ENCODE data around the gene HSPA12A.
A peak's percentile ranks its signal among the peaks of the same experiment; 100 is the strongest.

Gene HSPA12A

DNA sequence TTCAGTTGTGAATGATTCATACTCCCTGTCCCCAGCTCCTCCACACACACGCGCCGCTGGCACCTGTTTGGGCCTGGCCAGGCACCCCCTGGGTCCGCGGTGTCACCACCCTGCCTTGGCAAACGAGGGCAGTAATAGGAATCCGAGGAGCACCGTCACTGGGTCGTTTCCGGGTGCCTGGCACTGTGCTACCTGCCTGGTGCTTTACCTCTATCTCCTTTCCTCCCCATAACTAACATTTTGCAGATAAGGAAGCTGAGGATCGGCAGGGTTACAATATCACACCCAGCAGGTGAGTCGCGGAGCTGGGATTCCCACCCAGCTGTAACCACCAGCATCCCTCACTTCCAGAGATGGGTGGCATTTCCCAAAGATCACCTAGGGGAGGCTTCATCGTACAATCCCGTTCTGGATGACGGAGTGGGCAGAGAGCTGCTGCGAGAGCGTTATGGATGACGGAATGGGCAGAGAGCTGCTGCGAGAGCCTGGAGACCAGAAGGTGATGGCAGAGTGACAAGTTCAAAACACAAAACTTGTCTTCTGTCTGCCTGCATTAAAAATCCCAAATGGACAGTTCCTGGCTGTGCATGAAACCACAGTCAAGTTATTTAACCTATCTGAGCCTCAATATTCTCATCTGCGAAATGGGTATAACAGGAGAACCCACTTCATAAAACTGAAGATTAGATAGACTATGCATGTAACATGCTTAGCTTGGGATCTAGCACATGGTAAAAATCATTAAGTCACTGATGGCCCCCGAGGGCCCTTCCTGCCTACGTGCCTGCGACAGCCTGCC is 1.1 kb upstream of the HSPA12A start:
- no peak for DNase-seq

DNA sequence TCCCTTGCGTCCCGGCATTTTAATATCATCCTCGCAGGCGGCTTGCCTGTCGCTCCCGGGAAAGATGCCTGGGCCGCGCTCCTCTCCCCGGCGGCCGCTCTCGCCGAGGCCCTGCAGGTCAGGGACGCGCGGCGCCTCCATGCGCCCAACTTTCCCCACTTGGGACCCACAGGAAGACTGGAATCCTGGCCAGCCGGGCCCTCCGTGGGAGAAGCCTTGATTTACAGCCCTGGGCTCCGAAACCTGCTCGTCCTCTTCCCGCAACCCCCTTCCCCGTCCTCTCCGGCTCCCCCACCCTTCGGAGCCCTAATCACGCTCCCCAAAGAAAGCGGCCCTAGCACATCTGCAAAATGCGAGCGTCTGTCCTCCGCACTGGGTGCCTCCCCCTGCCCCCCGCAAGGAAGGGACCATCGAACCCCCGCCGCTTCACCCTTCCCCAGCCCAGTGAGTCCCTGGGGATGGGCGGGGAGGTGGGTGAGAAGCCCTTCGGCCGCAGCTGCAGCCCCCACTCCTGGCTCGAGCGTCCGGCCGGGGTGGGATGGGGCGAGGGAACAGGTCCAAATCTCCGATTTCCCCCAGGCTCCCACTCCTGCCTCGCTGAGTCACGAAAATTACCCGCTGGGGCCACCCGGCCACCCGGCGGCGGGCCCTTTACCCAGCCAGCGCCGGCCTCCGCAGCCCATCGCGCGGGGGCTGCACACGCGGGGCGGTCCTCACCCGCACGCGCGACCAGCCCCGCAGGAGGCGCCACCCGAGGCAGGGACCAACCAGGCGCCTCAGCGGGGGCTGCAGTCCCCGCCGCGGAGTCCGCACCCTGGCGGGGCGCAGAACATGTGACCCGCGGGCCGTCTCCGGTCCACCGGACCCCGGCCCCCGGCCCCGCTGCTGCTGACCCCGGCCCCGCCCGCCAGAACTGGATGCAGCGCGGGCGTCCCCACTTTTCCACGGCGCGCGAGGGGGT is 695 bp downstream of the HSPA12A start:
- peak in 1 of 2 experiments; percentile 22 for DNase-seq

DNA sequence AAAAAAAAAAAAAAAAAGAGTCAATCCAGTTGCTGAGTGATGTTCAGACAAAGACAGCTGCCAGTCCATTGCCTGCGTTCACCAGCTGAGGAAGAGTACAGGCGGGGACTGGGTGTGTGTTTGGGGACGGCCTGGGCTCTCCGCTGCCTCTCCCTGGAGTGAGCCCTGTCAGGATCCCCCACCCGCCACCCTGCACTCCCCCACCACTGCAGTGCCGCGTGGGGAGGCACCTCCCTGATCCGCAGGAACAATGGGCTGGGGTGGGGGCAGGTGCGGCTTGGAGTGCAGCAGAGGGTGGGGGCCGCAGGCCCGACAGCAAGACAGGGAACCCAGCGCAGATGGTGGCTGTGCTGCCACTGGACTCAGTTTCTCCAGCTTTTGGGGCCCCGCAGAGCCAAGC is 1.4 kb downstream of the HSPA12A start:
- no peak for DNase-seq

DNA sequence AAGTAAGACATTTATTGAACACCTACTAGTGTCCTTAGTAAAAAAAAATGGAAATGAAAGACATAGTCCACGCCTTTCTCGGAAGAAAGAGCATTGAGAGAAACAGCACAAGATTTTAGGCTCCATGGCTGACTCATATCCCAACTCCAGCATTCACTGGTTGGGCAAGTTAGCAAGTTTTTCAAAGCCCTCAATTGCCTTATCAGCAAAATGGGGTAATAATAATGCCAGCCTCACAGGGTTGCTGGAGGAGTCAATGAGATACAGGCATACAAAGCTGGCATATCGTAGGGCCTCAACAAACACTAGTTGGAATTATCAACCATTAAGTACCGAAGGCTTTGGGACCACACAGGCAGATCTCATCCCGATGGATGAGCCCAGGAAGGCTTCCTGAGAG is 4.0 kb downstream of the HSPA12A start:
- no peak for DNase-seq

DNA sequence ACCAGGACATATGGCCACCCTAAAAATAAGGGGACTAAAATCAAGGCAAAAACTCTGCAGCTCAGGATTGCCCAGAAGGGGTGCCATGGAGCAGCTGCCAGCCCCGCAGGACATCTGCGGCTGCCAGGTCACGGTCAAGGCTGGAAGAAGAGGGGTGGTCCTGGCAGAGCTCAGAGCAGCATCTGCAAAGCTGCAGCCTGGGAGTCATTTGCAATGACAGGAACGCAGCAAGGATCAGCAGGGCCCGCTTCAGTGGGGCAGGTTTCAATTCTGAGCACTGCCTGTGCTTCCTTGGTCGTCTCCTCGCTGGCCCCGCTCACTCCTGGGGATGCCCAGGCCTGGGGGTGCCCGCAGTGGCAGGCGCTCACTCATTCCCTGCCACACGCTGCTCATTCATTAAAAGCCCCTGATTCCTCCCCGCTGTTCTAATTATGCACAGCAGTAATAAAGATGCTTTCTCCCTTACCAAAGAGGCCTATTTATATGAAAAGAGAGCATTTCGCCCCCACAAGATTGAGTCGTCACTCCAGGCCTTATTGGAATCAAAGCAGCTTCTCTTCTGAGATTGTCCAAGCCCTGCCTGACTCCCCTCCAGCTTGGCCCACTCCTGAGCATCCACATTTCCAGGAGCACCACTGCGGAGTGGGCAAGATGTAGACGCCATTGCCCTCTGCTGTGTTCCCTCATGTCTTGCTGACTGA is 4.6 kb downstream of the HSPA12A start:
- DNase-seq = no peak

DNA sequence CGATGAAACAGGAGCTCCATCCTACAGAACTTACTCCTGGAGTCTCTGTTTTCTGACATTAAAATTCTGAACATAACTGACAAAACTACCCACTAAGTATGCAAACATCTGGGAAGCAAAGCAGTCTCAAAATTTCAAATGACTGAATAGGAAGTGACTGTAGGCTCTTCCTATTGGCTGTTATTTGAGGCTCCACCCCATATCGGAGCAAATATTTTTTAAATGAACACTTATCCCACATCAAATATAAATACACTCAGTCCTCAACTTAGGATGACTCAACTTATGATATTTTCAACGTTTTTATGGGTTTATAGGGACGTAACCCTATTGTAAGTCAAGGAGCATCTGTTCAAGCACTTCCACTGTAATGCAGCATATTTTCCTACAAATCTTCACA is 8.8 kb downstream of the HSPA12A start:
- DNase-seq = no peak

DNA sequence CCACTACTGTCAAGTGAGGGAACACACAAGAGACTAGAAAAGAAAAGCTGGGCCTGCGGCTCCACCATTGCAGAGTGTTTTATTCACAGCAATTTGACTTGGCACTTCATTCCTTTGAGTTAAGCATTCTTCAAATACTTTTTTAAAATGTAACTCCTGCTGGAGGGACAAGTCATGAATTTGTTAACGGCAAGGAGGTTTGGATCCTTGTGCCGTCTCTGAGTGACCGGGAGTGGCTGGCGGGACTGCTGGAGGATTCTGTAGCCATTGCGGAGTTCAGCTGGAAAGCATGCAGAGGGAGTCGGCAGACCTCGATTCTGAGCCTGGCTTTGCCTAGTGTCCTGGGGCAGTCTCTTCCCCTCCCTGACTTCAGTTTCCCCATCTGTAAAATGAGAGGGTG is 9.8 kb downstream of the HSPA12A start:
- DNase-seq = no peak

DNA sequence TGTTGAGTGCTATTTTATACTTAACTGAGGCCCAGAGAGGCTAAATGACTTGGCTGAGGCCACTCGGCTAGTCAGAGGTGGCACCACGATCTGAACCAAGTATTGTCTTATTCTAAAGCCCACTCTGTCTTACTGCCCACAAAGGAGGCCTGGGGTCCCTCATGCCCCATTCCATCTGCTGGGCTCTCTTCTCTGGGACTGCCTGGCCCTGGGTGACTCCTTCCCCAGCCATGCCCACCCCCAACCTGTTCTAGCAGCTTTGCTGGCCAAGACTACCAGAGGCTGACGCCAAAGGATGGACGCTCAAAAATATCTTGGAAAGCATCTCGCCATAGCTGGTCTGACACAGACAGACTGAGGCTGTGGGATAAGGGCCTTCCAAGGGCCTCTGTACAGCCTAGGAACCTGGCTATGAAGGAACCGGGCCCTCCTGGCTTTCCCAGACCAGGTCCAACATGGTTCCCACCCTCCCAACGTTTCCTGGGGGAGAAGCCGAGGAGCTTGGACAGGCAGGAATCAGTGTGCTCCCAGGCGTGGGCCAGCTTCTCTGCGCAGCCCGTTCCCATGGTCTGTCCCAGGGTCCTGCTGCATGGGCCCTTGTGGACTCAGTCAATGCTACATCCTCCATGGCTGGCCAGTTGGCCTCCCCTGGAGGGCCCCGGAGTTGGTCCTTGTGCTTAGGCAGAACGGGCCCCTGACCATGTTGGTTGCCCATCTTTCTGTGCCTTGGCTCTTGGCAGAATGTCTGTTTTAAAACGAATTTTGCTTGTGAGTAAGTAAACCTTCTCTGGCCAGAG is 11.7 kb downstream of the HSPA12A start:
- DNase-seq = no peak

DNA sequence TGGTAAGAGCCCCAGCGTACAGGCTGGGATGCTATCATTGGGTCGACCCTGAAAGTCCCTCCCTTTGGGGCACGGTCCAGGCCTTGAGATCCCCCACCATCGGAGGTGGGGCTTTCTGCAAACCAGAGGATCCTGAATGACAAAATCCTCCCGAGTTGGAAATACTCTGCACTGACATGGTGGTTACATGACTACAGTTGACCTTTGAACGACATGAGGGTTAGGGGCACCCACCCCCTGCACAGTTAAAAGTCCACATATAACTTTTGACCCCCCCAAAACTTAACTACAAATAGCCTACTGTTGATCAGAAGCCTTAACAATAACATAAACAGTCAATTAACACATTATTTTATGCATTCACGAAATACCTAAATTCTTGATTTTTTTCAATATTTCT is 13.1 kb downstream of the HSPA12A start:
- no peak for DNase-seq

DNA sequence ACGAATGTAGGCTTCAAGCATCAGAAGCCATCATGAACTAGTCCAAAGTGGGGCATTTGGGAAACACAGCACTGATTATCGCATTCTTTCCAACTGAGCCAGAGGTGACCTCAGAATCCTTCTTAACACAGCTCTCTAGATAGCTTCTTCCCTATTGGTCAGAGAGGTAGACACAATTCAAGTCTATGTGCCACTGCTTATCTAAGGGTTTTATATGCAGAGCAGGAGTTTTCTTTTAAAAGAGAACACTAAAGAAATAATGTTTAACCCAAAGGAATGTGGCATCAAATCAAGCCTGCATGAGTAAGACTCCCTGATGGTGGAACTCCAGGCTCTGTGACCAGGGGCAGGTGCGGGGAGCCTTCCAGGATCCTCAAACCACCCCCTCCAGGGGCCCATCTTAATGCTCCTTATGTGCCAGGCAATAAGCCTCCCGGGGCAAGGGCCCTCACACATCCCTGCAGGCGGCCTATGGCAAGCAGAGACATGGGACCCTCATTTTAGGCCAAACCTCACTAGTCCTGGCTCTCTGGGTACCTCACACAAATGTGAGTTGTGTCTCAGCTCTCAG is 13.8 kb downstream of the HSPA12A start:
- DNase-seq = no peak

DNA sequence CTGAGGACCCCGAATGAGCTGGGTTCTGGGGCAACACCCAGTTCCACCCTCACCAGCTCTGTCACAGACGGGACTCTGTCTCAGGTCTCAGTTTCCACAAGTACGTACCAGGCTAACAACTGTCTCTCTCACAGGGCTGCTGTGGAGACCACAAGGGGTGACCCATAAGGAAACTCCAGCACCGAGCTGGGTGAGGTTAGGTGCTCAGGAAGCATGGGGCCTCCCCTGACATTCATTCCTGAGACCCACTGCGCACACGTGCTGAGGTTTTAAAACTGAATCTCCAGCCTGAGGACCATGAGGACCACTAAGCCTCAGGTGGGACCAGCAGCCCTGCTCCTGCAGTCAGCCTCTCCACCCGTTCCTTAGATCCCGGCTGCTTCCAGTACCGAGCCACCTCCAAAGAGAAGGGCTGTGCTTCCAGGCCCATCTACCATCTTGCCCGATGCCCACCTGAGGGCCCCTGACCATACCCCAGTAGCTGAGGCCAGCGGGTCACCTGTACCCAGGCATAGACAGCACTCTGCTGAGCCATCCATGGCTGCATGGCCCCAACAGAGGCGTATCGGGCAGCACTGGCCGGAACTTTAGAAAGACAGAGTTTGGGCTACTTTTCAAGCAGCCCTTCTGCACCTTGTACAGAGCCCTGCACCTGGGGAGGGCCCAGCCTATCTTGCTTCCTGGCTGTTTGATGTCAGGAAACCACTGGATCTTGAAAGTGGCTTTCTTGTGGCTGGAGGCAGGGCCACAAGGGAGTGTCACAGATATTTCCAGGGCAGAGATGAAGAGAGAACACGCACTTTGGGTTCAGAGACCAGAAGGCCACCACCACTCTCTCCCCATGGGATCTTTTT is 18.7 kb downstream of the HSPA12A start:
- peak; percentile 24 to 26 for DNase-seq

DNA sequence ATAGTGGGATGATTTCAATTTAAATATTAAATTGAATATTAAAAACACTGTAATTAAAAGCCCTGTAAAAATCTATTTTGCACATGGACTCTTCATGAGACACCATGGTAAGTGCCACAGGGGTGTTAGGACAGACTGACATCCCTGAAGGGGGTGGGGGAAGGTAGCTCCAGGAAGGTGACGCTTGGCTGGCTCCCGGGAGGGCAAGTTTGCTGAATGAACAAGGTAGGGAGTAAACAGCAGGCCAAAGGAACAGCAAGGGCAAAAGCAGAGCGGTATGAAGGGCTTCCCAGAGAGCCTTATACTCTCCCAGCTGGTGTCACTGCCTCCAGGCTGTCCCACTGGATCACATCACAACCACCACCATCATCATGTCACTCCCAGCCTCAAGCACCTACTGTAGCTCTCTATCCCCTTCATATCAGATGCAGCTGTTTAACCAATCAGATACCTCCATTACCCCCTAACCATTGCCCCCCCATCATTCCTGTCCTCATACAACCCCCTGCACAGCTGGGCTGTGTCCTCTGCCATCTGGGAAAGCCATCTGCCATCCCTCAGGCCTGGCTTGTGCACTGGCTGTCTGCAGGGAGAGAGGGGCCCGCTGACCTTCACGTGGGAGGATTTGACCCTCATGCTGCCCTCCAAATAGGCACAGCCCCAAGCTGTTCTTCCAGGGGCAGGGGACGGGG is 19.5 kb downstream of the HSPA12A start:
- no peak for DNase-seq

DNA sequence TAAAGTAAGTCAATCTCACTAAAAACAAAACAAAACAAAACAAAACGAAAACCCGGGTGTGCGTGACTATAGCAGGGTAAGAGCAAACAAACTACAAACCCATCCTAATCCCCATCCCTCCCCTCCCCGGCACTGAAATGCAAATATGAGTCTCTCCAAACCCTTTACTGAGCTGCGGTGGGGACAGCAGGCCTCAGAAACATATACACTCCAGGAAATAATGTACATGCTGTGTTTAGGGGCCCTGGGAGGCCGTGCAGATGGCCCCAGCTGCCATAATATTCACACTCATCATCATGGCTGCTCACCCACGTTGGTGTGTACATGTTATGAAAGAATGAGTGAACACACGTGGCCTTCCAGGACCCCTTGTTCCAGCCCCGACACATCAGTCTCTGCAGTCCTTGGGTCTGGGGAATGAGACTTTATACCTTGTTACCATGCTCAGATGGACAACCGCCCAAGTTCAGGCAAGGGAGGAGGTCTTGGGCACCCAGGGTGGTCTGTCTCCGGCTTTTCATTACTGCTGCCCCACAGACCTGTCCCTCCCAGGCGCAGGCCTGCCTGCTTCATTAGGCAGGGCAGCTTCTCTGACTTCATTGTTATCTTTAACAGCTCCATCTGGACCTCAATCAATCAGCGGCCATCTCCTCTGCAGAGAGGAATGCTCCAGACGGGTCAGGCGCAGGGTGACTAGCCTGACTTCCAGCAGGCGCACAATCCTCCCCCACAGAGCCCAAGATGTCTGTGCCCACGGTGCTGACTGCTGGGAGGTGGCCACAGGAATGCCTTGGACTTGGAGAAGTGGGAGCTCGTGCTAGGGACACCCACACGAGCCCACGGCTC is 20.6 kb downstream of the HSPA12A start:
- DNase-seq = no peak

DNA sequence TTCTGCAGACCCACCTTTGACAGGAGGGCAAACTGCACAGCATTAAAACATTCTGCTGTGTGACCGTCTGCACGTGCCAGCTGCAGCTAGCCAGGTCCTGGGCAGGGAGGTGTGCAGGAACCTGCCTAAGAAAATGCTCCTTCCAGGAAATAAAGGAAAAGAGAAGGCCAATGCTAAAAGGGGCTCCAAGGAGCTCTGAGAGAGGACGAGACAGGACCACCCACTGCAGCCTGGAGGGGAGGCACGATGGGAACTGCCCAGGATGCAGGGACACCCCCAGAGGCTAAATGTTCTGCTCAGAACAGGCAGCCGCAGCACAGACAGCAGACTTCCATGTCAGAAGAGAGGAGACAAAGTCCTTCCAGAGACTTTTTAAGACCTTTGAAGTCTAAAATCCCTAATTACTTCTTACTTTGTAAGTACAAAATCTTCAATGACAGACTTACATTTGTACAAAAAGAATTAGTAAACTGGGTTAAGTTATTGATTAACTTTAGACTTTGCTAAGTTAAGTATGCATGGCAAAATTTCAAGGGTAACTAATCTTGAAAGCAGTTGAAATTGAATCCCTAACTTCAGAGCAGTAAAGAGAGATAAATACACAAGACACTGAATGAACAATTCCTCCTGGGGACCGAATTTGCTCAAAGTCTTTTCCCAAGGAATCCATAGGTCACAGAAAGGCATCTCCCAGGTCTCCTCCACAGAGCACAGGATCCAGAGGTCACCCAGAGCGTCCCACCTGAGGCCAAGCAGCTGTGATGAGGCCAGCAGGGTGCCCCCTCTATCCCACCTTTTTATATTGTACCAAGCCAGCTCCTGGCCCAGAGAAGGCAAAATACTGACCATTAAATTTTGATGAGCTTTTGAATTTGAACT is 21.5 kb downstream of the HSPA12A start:
- DNase-seq = no peak

DNA sequence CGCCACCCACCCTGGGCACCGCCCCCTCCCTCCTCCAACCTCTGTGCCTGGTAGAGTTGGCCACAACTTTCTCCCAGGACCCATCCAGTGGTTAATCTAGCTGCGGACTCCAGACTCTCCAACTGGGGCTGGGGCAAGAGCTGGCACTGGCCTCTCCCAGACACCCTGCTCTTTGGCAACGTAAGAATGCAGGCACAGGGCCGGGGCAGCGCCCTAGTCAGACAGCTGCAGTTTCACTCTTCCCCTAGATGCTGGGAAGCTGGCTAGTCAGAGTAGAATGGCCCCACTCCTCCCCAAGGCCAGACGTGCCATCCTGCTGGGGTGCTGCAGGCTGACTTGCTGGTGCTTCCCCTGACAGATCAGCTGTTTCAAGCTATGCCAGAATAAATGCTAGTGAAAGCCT is 22.1 kb downstream of the HSPA12A start:
- no peak for DNase-seq

DNA sequence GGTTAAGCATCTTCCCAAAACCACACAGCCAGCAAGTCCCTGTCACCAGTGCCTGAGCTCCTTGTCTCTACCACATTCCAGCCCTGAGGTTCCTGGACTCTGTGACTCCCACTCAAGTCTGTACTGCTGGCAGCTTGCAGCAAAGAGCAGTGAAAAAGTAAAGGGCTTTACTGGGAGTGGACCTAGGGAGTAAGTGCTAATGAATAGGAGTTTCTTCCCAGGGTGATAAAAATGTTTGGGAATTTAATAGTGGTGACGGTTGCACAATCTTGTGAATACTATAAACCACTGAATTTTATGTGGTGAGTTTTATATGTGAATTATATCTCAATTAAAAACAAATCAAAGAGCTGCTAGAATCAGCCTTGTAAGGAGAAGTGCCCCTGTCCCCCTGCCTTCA is 22.6 kb downstream of the HSPA12A start:
- no peak for DNase-seq

DNA sequence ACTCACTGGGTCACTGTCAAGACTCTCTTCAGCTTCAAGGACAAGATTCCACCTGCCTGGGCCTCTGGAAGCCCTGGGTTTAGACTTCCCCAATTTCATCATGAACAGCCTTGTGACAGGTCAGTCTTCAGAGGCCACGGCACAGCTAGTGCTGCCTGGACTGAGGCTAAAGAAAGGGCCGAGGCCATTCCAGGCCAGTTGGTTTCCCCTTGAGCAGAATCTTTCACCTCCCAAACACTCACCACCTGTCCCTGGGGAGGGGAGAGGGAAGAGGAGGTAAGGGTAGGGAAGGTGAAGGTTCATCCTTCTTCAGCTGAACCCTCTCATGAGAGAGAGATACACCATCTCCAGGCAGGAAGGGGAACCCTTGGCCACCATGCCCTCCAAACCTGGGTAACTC is 24.3 kb downstream of the HSPA12A start:
- DNase-seq = no peak

DNA sequence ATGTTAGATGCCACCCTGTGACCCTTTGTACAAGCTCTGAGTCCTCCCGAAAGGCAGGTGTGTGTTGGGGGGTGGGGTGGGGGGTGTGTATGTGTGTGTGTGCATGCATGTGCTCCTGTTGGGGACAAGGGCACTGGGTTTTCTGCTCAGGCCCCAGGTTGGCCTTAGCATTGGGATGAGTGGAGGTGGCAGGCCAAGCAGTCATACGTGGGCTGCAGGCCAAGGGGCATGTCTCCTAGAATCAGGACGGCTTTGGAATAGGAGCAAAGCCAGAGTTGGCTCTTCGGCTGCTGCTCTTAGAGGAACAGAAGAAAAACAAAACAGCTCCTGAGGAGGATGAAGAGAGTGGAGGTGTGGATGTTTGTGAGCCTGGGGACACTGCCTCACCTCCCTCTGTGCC is 26.0 kb downstream of the HSPA12A start:
- DNase-seq = no peak
